ENCODE data around the gene ILRUN. TPM values are rescaled to one million over a fixed set of nuclear protein-coding genes. Genes with fewer than 3 reads are reported as not detected.
"Not testable (repeated sequence)": the region's sequence is repeated elsewhere in the genome, so short reads cannot be mapped to it uniquely, and the experiment has no call there.

Gene ILRUN
- total and polyA plus RNA-seq, 2 experiments from 2014 or later, result 17.6 to 80.1 TPM

DNA sequence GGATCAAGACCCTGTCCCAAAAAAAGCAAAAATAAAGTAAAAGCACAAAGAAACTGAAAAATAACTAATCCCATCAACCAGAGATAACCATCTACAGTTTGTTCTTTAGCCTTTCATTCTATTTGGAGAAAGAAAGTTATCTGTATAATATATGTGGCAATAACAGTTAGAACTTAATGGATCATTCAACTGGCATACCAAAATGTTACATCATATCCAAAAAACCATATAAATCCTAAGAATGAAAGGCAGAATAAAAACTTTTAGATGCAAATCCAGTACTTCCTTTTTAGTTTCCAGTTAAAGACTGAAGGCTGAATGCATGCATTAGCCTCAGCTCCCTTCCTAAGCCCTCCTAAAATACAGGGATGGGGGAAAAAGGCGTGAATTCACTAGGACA is 25.2 kb downstream of the ILRUN start (continued):
- TF ChIP-seq, protein P1, sequence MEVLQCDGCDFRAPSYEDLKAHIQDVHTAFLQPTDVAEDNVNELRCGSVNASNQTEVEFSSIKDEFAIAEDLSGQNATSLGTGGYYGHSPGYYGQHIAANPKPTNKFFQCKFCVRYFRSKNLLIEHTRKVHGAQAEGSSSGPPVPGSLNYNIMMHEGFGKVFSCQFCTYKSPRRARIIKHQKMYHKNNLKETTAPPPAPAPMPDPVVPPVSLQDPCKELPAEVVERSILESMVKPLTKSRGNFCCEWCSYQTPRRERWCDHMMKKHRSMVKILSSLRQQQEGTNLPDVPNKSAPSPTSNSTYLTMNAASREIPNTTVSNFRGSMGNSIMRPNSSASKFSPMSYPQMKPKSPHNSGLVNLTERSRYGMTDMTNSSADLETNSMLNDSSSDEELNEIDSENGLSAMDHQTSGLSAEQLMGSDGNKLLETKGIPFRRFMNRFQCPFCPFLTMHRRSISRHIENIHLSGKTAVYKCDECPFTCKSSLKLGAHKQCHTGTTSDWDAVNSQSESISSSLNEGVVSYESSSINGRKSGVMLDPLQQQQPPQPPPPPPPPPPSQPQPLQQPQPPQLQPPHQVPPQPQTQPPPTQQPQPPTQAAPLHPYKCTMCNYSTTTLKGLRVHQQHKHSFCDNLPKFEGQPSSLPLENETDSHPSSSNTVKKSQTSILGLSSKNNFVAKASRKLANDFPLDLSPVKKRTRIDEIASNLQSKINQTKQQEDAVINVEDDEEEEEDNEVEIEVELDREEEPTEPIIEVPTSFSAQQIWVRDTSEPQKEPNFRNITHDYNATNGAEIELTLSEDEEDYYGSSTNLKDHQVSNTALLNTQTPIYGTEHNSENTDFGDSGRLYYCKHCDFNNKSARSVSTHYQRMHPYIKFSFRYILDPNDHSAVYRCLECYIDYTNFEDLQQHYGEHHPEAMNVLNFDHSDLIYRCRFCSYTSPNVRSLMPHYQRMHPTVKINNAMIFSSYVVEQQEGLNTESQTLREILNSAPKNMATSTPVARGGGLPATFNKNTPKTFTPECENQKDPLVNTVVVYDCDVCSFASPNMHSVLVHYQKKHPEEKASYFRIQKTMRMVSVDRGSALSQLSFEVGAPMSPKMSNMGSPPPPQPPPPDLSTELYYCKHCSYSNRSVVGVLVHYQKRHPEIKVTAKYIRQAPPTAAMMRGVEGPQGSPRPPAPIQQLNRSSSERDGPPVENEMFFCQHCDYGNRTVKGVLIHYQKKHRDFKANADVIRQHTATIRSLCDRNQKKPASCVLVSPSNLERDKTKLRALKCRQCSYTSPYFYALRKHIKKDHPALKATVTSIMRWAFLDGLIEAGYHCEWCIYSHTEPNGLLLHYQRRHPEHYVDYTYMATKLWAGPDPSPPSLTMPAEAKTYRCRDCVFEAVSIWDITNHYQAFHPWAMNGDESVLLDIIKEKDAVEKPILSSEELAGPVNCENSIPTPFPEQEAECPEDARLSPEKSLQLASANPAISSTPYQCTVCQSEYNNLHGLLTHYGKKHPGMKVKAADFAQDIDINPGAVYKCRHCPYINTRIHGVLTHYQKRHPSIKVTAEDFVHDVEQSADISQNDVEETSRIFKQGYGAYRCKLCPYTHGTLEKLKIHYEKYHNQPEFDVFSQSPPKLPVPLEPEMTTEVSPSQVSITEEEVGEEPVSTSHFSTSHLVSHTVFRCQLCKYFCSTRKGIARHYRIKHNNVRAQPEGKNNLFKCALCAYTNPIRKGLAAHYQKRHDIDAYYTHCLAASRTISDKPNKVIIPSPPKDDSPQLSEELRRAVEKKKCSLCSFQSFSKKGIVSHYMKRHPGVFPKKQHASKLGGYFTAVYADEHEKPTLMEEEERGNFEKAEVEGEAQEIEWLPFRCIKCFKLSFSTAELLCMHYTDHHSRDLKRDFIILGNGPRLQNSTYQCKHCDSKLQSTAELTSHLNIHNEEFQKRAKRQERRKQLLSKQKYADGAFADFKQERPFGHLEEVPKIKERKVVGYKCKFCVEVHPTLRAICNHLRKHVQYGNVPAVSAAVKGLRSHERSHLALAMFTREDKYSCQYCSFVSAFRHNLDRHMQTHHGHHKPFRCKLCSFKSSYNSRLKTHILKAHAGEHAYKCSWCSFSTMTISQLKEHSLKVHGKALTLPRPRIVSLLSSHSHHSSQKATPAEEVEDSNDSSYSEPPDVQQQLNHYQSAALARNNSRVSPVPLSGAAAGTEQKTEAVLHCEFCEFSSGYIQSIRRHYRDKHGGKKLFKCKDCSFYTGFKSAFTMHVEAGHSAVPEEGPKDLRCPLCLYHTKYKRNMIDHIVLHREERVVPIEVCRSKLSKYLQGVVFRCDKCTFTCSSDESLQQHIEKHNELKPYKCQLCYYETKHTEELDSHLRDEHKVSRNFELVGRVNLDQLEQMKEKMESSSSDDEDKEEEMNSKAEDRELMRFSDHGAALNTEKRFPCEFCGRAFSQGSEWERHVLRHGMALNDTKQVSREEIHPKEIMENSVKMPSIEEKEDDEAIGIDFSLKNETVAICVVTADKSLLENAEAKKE (CRISPR knock-in tag; IDR thresholded peaks at IDR 0.05), result no peak
- TF ChIP-seq CREB1 (CRISPR knock-in tag; IDR thresholded peaks at IDR 0.05; ENCODE audit: low read depth), result no peak
- no peak for TF ChIP-seq ZNF114 (CRISPR knock-in tag; IDR thresholded peaks at IDR 0.05)
- no peak for TF ChIP-seq POLR2AphosphoS5 (IDR thresholded peaks at IDR 0.05; ENCODE audit: low read depth)

DNA sequence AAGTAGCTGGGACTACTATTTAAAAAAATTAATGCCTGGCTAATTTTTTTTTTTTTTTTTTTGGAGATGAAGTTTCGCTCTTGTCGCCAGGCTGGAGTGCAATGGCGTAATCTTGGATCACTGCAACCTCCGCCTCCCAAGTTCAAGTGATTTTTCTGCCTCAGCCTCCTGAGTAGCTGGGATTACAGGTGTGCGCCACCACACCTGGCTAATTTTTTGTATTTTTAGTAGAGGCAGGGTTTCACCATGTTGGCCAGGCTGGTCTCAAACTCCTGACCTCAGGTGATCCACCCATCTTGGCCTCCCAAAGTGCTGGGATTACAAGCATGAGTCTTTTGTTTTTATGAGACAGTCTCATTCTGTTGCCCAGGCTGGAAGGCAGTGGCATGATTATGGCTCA is 27.8 kb downstream of the ILRUN start:
- H3K36me3 ChIP-seq (ENCODE audit: insufficient read depth); H3K9me2 ChIP-seq (ENCODE audit: insufficient read depth); H3K27ac Mint-ChIP-seq; H3F3A ChIP-seq (replicated peaks; ENCODE audit: low read depth); H3K27me3 ChIP-seq (ENCODE audit: insufficient read depth); H3K27me3 Mint-ChIP-seq (ENCODE audit: insufficient read depth, low read depth, poor library complexity); H3K4me3 ChIP-seq; H3K9me3 Mint-ChIP-seq; ATAC-seq; H3K27ac ChIP-seq (ENCODE audit: low read depth); H3K4me3 Mint-ChIP-seq; H3K36me3 Mint-ChIP-seq (ENCODE audit: low read depth); H3K4me2 ChIP-seq; H2AFZ ChIP-seq; DNase-seq (ENCODE audit: low spot score): not testable (repeated sequence)
- Histone ChIP-seq H4K20me1 (replicated peaks; ENCODE audit: insufficient read depth) (peaks cover 11% of the 10 kb centered on the region), H3K79me2 (replicated peaks; ENCODE audit: insufficient read depth) (peaks cover 100% of the 10 kb centered on the region), H3K4me1 (ENCODE audit: insufficient read depth) (peaks cover 24% of the 10 kb centered on the region)
- H3K4me1 Mint-ChIP-seq, result peaks cover 23% of the 10 kb centered on the region

Measured in GM23338 (cell line).